GM18909 (cell line): ENCODE data around the gene COL23A1.
"Not testable (repeated sequence)": the region's sequence is repeated elsewhere in the genome, so short reads cannot be mapped to it uniquely, and the experiment has no call there.

ENCODE experiments used
- ATAC-seq: cut with Tn5 transposase; IDR thresholded peaks from one replicate; pipeline ENCODE4 v1.9.1; 2021; ENCODE audit warnings: mild to moderate bottlenecking; ENCODE audit not compliant: unreplicated experiment, poor library complexity

COL23A1 gene

DNA sequence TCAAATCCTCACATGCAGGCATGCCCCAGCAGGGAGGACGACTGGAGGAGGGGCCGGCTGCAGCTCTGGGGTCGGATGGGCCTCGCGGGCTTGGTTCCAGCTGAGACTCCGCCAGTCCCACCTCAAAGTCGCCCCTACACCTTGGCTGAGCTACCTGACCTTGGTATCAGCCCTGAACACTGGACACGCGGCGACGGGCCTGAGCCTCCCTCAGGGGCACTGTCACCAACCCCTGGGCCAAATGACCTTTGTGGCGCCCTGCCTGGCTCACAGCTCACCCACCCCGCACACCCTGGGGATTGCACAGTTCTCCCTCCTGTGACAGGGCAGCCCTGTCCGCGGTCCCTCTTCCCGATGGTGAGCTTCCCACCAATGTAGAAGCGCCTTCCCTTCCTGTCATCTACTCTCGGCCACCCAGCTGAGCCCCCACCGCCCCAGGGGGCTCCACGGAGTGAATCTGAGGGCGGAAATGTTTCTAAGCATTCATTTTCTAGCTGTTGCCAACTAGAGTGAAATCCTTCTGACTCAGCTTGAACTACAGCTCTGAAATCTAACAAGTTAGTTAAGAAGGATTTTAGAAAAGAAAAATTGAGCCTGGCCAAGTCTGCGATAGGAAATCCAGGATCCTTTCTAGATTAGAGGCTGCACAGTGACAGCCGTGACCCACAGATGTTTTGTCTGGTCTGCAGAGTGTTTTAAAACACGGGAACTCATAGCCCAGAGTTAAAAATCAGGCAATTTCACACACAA, 218.7 kb downstream of the COL23A1 start:
- ATAC-seq: no peak

DNA sequence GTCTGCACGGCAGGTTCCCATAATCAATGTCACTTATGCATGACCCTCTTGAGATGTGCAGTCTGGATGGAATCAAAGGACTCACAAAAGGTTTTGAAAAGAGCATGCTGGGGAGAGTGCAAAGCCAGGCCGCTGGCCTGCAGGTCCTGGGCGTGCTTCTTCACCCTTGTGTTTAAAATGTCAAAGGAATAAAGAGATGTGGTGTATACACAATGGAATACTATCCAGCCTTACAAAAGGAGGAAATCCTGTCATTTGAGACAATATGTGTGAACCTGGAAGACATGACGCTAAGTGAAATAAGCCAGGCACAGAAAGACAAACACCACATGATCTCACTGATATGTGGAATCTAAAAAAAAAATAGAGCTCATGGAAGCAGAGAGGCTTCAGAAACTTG, 220.1 kb downstream of the COL23A1 start:
- ATAC-seq: no peak

DNA sequence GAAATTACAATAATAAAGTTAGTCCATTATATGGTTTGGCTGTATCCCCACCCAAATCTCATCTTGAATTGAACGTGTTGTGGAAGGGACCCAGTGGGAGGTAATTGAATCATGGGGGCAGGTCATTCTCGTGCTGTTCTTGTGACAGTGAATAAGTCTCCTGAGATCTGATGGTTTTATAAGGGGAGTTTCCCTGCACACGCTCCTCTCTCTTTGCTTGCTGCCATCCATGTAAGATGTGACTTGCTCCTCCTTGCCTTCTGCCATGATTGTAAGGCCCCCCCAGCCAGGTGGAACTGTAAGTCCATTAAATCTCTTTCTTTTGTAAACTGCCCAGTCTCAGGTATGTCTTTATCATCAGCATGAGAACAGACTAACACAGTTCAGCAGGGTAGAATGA, 220.7 kb downstream of the COL23A1 start:
- not testable (repeated sequence) for ATAC-seq

DNA sequence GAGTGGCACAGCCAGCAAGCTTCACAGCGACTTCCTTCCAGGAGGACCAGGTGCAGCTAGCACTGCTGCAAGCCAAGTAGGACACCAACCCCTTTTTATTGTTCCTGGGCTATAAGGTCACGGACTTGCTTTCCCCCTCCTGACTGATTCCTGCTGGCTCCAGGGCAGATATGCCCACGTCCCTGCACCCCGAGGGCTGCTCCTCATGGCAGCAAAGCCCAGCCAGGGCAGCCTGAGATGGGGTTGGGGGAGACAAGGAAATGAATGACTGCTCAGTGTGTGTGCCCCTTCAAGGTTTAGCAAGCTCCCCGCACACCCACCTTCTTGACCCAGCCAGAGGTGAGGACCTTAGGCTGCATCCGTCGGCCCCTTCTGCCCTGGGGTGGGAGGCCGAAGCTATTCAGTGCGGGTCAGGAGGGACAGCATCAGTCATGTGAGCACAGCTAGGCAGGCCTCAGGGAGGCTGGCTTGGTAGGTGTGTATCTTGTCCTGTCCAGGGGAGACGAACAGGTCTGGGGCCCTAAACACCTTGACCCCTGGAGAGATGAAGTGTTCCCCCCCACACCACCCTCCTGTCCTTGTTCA, 221.4 kb downstream of the COL23A1 start:
- ATAC-seq: no peak

DNA sequence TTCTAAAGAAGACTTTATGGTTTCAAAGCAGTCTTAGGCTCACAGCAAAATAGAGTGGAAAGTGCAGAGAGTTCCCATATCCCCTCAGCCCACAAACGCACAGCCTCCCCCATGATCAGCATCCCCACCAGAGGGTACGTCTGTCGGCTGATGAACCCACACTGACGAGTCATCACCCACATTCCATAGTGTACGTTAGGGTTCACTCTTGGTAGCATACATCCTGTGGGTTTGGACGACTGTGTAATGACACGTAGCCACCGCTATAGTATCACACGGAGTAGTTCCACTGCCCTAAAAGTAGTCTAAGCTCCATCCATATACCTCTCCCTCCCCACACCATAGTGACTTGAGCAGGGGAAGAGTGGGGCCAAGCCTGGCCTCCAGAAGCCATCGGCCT, 221.9 kb downstream of the COL23A1 start:
- no peak for ATAC-seq

DNA sequence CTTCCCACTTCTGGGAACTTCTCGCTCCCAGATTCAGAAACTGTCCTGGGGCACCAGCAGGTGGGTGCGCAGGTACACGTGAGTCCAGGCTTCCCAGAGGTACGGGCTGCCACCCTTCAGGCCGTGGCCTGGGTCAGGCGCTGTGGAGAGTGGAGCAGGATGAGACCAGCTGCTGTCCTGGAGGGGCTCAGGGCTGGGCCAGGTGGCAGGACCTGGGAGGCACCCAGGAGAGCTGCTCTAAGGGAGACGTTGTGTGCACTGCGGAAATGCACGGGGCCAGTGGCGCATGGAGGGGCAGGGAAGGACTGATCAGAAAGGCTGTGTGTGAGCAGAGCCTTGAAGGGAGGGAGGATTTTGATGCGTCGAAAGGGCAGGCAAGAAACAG, 222.5 kb downstream of the COL23A1 start:
- no peak for ATAC-seq

DNA sequence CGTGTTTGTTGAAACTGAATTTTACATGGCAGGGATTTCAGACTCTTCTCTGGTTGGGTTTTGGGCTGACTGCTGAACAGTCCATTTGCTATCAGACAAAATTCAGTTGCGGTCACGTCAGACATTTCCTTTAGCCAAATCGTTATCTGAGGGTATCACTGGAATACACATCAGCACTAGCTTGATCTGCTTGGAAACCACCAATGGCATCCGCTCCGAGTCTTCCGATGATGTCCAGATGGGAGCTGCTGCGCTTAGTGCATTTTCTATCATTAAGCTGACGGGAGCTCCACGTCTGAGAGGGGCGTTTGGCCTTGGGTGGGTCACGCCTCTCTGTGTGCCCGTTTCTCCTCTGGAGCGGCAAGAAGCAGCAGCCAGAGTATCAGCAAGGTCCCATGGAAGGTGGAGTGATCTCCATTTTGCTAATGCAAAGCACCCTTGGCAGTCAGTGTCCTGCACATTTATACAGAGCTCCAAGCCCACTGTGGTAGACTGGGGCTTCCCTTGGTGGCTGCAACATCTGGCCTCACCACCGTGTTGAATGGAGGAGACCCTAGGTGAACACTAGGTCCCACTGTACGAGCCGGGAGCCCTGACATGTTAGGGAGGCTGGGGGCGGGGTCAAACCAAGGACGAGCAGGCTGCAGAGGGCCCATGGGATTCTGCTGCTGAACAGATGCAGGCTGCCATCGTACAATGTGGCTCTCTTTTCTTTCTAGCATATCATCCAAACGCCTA, 223.0 kb downstream of the COL23A1 start:
- no peak for ATAC-seq

DNA sequence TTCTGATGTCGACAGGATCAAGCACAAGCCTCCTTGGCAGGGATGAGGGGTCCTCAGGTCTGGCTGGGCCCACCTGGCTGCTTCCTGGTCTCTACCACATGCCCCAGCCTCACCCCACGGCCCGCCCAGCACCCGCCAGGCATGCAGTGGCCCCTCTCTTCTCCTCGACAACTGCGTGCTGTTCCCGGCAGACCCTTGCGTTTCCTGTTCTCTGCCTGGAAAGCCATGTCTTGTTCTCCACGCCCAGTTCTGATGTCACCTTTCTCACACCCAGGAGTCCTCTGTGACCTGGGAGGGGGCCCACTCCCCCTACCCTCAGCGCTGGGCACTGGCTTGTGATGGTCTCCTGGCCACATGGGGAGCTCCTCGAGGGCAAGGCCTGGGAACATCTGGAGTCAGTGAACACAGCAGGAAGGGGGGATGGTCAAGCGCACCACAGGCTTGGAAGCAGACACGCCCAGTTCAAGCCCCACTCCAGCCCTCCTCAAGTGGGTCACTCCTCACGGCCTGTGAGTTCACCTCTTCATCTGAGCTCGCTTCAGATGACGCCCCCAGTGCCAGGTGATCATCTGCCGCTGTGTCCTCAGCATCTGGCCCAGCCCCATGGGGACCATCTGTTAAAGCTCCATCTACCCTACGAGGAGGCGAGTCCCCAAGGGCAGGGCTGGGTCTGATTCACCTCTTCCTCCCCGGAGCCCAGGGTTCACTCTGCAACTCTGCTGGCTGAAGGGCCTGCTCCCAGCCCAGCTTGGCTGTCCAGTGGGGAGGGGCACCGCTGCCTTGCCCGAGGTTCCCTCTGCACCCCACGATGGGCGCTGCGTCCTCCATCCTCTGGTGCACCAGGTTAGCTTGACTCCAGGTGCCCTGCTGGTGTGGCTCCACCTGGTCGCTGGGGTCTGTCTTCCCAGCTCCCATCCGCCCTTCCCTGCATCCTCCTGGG, 224.4 kb downstream of the COL23A1 start:
- ATAC-seq: no peak

DNA sequence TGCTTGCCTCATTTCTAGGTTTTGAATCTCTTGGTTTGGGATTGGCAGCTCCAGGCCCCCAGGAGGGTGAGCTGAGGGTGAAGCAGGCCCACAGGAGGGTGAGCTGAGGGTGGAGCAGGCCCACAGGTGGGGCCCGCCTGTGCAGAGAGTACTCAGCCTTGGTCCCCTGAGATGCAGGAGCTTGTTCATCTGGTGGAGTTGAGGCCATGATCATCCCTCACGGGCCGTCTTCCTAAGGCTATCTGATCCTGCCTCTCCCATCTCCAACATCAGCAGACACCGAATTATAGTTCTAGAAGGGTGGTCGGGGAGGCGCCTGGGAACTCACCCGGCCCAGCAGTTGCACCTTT, 225.9 kb downstream of the COL23A1 start:
- no peak for ATAC-seq

DNA sequence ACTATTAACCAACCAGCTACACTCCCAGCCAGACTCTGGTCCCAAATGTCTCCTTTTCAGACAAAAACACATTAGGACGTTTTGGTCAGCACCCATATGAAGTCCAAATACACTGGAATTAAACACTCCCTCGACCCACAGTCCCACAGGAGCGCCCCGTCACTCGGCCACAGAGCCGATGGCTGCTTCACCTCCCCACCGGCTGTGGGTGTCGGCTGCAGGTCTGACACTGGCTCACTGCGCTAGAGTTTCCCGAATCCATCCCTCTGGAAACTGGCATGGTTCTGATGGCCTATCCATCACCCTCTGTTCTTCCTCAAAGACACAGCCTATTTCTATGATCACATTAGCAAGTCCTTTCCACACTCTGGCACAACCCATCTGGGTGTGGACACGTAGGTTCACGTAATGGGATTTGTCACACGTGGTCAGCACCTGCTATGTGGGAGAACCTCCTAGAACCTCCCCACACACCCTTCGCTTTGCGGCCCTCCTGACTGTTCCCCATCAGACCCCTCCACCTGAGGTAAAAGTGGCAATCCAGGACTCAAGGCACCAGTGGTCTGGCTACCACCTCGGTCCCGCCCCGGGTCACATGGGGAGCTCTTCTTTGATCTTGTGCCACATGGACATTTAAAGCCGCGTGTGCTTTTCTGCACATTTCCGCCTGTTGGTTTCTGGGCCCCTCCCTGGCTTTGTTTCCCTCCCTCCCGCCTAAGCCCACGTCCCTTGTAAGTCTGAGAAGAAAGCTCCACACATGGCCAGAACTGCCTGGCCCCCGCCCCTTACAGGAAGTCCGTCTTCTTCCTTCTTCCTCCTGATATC, 226.5 kb downstream of the COL23A1 start:
- no peak for ATAC-seq

DNA sequence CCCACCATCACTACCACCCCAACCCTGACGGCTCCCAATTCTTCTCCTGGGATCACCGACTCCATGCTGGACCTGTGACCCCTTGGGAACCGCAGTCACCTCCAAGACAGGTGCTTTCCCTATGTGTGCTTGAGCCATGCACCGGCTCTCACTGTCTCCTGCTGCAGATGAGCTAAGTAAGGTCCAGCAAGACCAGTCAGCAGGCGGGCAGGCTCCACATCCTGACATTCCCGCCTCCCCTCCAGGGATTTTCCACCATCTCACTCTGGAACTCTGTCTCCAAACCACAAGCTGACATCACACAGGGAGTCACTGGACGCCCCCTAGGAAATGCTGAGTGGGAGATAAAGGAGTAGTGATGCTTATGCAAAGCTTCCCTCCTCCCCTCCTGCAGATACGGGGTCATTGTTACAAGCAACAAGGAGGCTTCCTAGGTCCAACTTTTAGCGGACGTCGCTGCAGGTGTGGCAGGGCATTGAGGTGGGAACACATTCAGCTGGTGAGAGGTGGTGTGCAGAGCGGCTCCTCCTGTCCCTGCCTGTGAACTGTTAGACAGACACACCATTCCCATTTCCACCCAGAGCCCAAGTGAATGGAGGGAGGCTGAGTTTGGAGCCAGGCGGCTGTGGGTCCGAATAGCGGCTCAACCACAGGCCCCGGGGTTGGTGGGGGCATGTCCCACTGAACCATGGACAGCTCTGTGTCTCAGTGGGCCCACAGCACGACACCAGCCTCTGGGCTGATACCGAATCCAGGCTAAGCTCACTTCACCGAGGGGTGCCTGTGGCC, 228.3 kb downstream of the COL23A1 start:
- ATAC-seq: no peak

DNA sequence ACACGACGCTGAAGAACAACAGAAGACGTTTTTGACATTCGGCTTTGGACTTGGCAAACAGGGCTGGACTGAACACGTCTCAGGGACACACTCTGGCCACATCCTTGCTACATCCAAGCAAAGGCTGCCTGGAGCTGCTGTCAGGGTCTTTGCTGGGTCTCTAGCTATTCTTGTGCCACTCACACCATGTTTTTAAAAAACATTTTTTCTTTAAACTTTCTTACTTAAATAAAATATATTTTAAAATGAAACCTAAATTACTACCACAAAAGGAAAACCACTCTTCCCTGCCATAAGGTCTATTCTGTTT, 229.3 kb downstream of the COL23A1 start:
- ATAC-seq: no peak

DNA sequence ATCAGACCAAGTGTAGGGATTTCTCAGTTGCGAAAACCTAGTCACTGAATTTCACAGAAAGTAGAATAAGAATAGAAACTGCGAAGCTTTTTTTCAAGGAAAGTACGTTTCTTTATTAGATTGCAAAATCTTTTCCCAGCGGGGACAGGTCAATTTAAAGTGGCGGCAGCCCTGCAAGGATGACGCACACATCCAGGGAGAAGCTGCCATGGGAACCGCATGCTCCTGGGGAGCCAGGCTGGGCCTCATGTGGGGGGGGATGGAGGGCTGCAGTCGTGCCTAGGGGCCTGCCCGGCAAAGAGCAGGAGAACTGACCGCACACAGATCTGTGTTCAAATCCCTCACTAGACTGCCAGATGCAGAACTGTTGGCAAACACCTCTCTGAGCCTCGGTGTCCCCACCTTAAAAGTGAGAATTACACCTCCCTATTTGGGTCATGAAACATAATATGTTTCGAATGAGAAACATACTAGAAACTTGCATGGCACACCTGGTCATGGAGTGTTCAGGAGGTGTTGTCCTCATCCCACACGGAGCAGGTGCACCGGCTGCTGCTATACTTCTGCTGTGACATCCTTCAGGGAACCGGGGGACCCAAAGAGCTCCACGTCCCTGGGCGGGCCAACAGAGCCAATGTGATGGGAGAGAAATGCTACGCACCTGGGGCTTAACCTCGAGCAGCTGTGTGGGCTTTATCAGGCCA, 229.8 kb downstream of the COL23A1 start:
- no peak for ATAC-seq

DNA sequence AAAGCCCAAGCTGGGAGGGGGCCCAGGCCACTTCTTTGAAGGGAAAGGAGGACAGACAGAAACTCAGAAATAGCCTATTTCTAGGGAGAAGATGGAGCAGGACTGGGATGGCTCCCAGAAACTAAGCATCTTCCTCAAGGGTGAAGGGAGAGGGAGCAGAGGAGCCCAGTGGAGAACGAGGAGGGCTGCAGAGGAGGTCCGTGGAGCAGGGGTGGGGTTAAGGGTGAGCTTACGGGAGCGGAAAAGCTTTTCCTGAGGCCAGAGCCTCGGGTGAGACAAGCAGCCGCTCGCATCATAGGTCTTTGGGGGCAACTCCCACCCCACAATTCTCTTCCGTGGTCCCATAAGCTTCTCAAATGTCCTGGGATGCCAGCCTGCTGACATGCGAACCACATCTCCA, 230.5 kb downstream of the COL23A1 start:
- ATAC-seq: no peak

DNA sequence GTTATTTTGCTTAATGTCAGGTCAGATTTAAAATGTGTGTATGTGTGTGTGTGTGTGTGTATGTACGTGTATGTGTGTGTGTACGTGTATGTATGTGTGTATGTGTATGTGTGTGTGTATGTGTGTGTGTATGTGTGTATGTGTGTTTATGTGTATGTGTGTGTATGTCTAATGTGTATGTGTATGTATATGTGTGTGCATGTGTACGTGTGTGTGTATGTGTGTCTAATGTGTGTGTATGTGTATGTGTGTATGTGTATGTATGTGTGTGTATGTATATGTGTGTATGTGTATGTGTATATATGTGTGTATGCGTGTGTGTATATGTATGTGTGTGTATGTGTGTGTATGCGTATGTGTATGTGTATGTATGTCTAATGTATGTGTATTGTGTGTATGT, 232.5 kb downstream of the COL23A1 start:
- ATAC-seq: no peak

DNA sequence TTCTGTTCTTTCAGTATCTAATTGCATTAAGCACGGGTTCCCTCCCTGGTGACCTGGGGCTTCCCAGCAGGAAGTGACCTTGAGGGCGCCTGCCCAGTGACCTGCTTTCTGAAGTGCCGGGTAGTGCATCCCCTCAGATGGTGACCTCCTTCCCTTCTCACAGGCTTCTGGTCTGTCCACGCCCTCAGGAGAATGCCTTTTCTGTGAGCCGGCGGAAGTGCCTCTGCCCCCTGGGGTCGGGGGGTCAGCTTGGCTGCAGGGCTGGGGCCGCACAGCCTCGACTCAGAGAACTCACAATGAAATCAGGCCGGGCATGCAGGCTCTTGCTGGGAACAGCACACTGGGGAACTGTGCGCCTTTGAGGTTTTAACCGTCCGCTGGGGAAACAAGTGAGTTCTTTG, 233.1 kb downstream of the COL23A1 start:
- ATAC-seq: no peak

DNA sequence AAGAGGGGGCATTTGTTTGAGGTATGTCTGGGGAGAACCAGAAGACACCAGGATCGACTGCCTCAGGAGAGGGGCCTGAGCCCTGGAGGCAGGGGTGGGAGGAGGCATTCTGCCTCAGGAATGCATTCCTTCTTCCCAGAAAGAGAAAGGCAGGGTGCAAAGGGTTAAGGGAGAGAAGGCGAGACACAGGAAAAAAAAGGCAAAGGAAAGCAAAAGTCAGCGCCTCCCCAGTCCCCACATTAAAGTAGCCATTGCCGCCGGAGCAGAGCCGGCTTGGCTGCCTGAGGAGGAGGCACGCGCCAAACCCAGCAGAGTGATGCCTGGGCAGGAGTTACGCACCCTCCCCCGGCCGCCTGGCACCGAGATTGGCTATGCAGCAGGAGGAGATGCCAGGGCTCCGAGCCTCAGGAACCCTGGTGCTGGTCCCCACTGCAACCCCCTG, 233.7 kb downstream of the COL23A1 start:
- no peak for ATAC-seq

DNA sequence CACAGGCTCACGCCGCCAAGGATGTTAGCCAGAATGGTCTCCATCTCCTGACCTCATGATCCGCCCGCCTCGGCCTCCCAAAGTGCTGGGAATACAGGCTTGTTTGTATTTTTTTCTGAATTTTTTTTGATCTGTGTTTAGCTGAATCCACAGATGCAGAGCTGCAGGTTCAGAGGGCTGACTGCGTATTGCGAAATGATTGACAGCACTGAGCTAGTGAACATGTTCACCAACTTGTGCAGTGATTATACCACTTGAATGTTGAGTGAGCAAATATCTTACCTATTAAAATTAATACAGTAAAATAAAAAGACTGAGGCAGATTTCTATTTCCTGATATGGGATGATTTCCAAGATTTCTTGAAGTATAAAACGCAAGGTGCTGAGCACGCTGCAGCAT, 234.5 kb downstream of the COL23A1 start:
- no peak for ATAC-seq

DNA sequence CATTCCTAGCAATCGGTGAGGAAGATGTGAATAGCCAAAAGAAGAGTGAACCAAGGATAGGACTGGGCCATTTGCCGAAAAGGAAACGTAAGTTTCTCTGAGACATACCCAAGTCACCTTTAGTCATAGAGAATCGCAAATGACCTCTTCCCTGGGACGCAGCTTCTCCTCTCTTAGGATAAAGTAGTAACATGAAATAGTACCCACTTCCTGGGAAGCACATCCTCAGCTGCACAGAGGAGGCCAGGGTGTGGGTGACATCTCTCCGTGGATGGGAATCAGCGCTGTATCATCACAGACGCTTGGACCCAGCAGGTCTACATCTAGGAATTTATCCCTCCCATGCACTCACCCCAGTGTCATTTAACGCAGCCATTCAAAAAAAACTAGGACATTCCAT, 236.7 kb downstream of the COL23A1 start:
- no peak for ATAC-seq
